Duodenal mucosa (tissue), 2 donors: ENCODE data around the gene EEF1A2.
"Not testable (repeated sequence)": the region's sequence is repeated elsewhere in the genome, so short reads cannot be mapped to it uniquely, and the experiment has no call there.

Source experiments
- H3K27ac ChIP-seq: one replicate; pipeline ENCODE4 v1.7.0; 2013; ENCODE audit warnings: low read depth, low read length
- H3K27me3 ChIP-seq, 2 donors: one replicate each; pipeline ENCODE4 v1.7.0; 2013; ENCODE audit warnings: low read length in 2 of 2, control low read depth in 1 of 2; ENCODE audit not compliant: insufficient read depth in 2 of 2, control insufficient read depth in 1 of 2
- H3K36me3 ChIP-seq, 2 donors: one replicate each; pipeline ENCODE4 v1.7.0; 2013; ENCODE audit warnings: low read length in 2 of 2, control low read depth in 1 of 2; ENCODE audit not compliant: insufficient read depth in 2 of 2, control insufficient read depth in 1 of 2
- H3K4me1 ChIP-seq, 2 donors: one replicate each; pipeline ENCODE4 v1.7.0; 2013; ENCODE audit warnings: low read length in 2 of 2, control low read depth in 1 of 2; ENCODE audit not compliant: insufficient read depth in 2 of 2, control insufficient read depth in 1 of 2
- H3K4me3 ChIP-seq, 2 donors: one replicate each; pipeline ENCODE4 v1.7.0; 2013; ENCODE audit warnings: low read length in 2 of 2, low read depth in 1 of 2
- H3K9ac ChIP-seq, 2 donors: one replicate each; pipeline ENCODE4 v1.7.0; 2013; ENCODE audit warnings: low read length in 2 of 2, low read depth in 1 of 2
- H3K9me3 ChIP-seq, 2 donors: one replicate each; pipeline ENCODE4 v1.7.0; 2013; ENCODE audit warnings: low read length in 2 of 2, control low read depth in 1 of 2; ENCODE audit not compliant: control insufficient read depth in 1 of 2

Gene EEF1A2

GRCh38 chr20:63486300-63486855 lies 12.5 kb downstream of the EEF1A2 start:
- Histone ChIP-seq H3K27me3 (peaks cover 18 to 24% of the 10 kb centered on the region in 2 donors), H3K9ac (no peak overlapping the region), H3K4me3 (no peak overlapping the region), H3K9me3 (no peaks in the 10 kb centered on the region), H3K27ac (no peak overlapping the region), H3K4me1 (no peaks in the 10 kb centered on the region), H3K36me3 (no peaks in the 10 kb centered on the region)

- Histone ChIP-seq H3K4me3 (no peak overlapping the region), H3K27ac (no peak overlapping the region), H3K9ac (no peak overlapping the region), H3K36me3 (no peaks in the 10 kb centered on the region), H3K4me1 (no peaks in the 10 kb centered on the region), H3K27me3 (peaks cover 18 to 24% of the 10 kb centered on the region in 2 donors), H3K9me3 (no peaks in the 10 kb centered on the region)
Observed at GRCh38 chr20:63484651-63485403, 14.1 kb downstream of the EEF1A2 start.

GRCh38 chr20:63484236-63484635 lies 14.6 kb downstream of the EEF1A2 start:
- Histone ChIP-seq H3K27ac (no peak overlapping the region), H3K36me3 (no peaks in the 10 kb centered on the region)

GRCh38 chr20:63483834-63484233 lies 15.0 kb downstream of the EEF1A2 start:
- Histone ChIP-seq H3K9me3 (no peaks in the 10 kb centered on the region), H3K27me3 (peaks cover 14 to 20% of the 10 kb centered on the region in 2 donors), H3K9ac (no peak overlapping the region), H3K4me3 (no peak overlapping the region), H3K4me1 (no peaks in the 10 kb centered on the region), H3K27ac (no peak overlapping the region), H3K36me3 (no peaks in the 10 kb centered on the region)

More at GRCh38 chr20:63484236-63484635, 14.6 kb downstream of the EEF1A2 start:
- Histone ChIP-seq H3K4me3 (no peak overlapping the region), H3K27me3 (peaks cover 18 to 24% of the 10 kb centered on the region in 2 donors), H3K9me3 (no peaks in the 10 kb centered on the region), H3K4me1 (no peaks in the 10 kb centered on the region), H3K9ac (no peak overlapping the region)

- no peak overlapping the region for H3K27ac ChIP-seq
- H3K4me3 ChIP-seq: no peak overlapping the region
- peaks cover 10 to 16% of the 10 kb centered on the region in 2 donors for H3K27me3 ChIP-seq
- H3K36me3 ChIP-seq: no peaks in the 10 kb centered on the region
- no peaks in the 10 kb centered on the region for H3K4me1 ChIP-seq
- no peak overlapping the region for H3K9ac ChIP-seq
- no peaks in the 10 kb centered on the region for H3K9me3 ChIP-seq
Observed at GRCh38 chr20:63482021-63482587, 16.8 kb downstream of the EEF1A2 start.

GRCh38 chr20:63481503-63481902 lies 17.4 kb downstream of the EEF1A2 start:
- Histone ChIP-seq H3K27me3 (peaks cover 10 to 18% of the 10 kb centered on the region in 2 donors), H3K36me3 (no peaks in the 10 kb centered on the region), H3K4me1 (no peaks in the 10 kb centered on the region), H3K27ac (no peak overlapping the region), H3K9me3 (no peaks in the 10 kb centered on the region), H3K4me3 (no peak overlapping the region), H3K9ac (no peak overlapping the region)

GRCh38 chr20:63479695-63480419 lies 19.0 kb downstream of the EEF1A2 start:
- H3K27me3 ChIP-seq: peaks cover 10 to 23% of the 10 kb centered on the region in 2 donors
- H3K27ac ChIP-seq, H3K4me3 ChIP-seq, H3K9me3 ChIP-seq, H3K9ac ChIP-seq, H3K36me3 ChIP-seq, H3K4me1 ChIP-seq: not testable (repeated sequence)

- Histone ChIP-seq H3K36me3 (no peaks in the 10 kb centered on the region), H3K27ac (no peak overlapping the region), H3K4me1 (no peaks in the 10 kb centered on the region), H3K9me3 (no peaks in the 10 kb centered on the region), H3K4me3 (no peak overlapping the region), H3K27me3 (peaks cover 15 to 29% of the 10 kb centered on the region in 2 donors), H3K9ac (no peak overlapping the region)
Observed at GRCh38 chr20:63478346-63479302, 20.3 kb downstream of the EEF1A2 start.

GRCh38 chr20:63477944-63478343 lies 20.9 kb downstream of the EEF1A2 start:
- Histone ChIP-seq H3K27me3 (peaks cover 12 to 32% of the 10 kb centered on the region in 2 donors), H3K4me1 (no peaks in the 10 kb centered on the region), H3K4me3 (no peak overlapping the region), H3K9me3 (no peaks in the 10 kb centered on the region), H3K9ac (no peak overlapping the region), H3K27ac (no peak overlapping the region), H3K36me3 (no peaks in the 10 kb centered on the region)
